SK-N-SH (cell line): ENCODE measurements around the gene DNASE2. TPM values are rescaled to one million over a fixed set of nuclear protein-coding genes. Genes with fewer than 3 reads are reported as not detected.
A peak's percentile ranks its signal among the peaks of the same experiment; 100 is the strongest.

Experiments
- CTCF ChIA-PET: fragments of 300-600, 350-600 bp; formaldehyde crosslinking; extraction: SDS; loops from one replicate; lab custom pipeline; 2021; lab: Yijun Ruan, JAX
- POLR2A ChIA-PET: fragments of 350-600 bp; sonication (Branson Sonifier 250); formaldehyde crosslinking; extraction: SDS; loops from one replicate; lab custom pipeline; 2020; ENCODE audit warnings: antibody characterized with exemption, inconsistent platforms; lab: Yijun Ruan, JAX
- DNase-seq: peaks from one replicate; pipeline ENCODE4 v3.0.0; 2012
- H2AFZ ChIP-seq: fragments of 200-600 bp; sonication (generic); 2 replicates; pipeline ENCODE4 v1.8.1; 2016; ENCODE audit warnings: antibody characterized with exemption, mild to moderate bottlenecking, low read depth
- H3F3A ChIP-seq: fragments of 200-600 bp; sonication (generic); replicated peaks from 2 replicates; pipeline ENCODE3; 2016; ENCODE audit warnings: antibody characterized with exemption, mild to moderate bottlenecking; ENCODE audit not compliant: insufficient read depth
- H3K27ac ChIP-seq, 2 experiments: fragments of 200-500 bp in 1 of 2; fragments of 200-600 bp in 1 of 2; sonication (Bioruptor generic) in 1 of 2; sonication (generic), shearing (Covaris generic) in 1 of 2; 2 replicates each; pipeline versions ENCODE4 v1.5.1 to v1.6.1; 2014 to 2016; ENCODE audit warnings: low read depth in 2 of 2, inconsistent platforms in 1 of 2, low read length in 1 of 2, mild to moderate bottlenecking in 1 of 2, mixed read lengths in 1 of 2
- H3K27me3 ChIP-seq: fragments of 200-600 bp; sonication (generic), shearing (Covaris generic); 2 replicates; pipeline ENCODE4 v1.6.1; 2016; ENCODE audit warnings: mixed run types; ENCODE audit not compliant: insufficient read depth
- H3K36me3 ChIP-seq, 2 experiments: fragments of 200-500 bp in 1 of 2; fragments of 200-600 bp in 1 of 2; sonication (Bioruptor generic) in 1 of 2; sonication (generic) in 1 of 2; replicated peaks in 1 of 2; 2 replicates each; pipeline versions ENCODE3 to v1.5.1; 2014 to 2016; ENCODE audit warnings: low read length in 1 of 2, mild to moderate bottlenecking in 1 of 2; ENCODE audit not compliant: insufficient read depth in 2 of 2, control insufficient read depth in 1 of 2
- H3K4me1 ChIP-seq, 2 experiments: fragments of 200-500 bp in 1 of 2; fragments of 200-600 bp in 1 of 2; sonication (Bioruptor generic) in 1 of 2; sonication (generic), shearing (Covaris generic) in 1 of 2; 2 replicates each; pipeline versions ENCODE4 v1.5.1 to v1.6.1; 2014 to 2016; ENCODE audit warnings: low read depth in 1 of 2, low read length in 1 of 2, mixed run types in 1 of 2; ENCODE audit not compliant: insufficient read depth in 2 of 2, control insufficient read depth in 1 of 2
- H3K4me2 ChIP-seq: fragments of 200-600 bp; sonication (generic), shearing (Covaris generic); 2 replicates; pipeline ENCODE4 v1.6.1; 2017; ENCODE audit warnings: mixed run types
- H3K4me3 ChIP-seq, 2 experiments: fragments of 200-500 bp in 1 of 2; fragments of 200-600 bp in 1 of 2; sonication (Bioruptor generic) in 1 of 2; sonication (generic), shearing (Covaris generic) in 1 of 2; 2 replicates each; pipeline versions ENCODE4 v1.5.1 to v1.8.1; 2014 to 2016; ENCODE audit warnings: low read depth in 2 of 2, inconsistent platforms in 1 of 2, low read length in 1 of 2, mild to moderate bottlenecking in 1 of 2, mixed read lengths in 1 of 2, moderate library complexity in 1 of 2
- H3K79me2 ChIP-seq: fragments of 200-600 bp; sonication (generic); 2 replicates; pipeline ENCODE4 v1.8.1; 2017; ENCODE audit warnings: mild to moderate bottlenecking; ENCODE audit not compliant: insufficient read depth
- H3K9ac ChIP-seq: fragments of 200-600 bp; sonication (generic); 2 replicates; pipeline ENCODE4 v1.6.1; 2017; ENCODE audit warnings: mixed run types
- H3K9me2 ChIP-seq: fragments of 200-600 bp; sonication (generic); 2 replicates; pipeline ENCODE4 v1.6.1; 2017; ENCODE audit warnings: mixed run types
- H3K9me3 ChIP-seq: fragments of 200-600 bp; sonication (generic); 2 replicates; pipeline ENCODE4 v1.6.1; 2017; ENCODE audit warnings: mixed run types, mild to moderate bottlenecking, moderate library complexity
- H4K20me1 ChIP-seq: fragments of 200-600 bp; sonication (generic); 2 replicates; pipeline ENCODE4 v1.6.1; 2017; ENCODE audit warnings: mild to moderate bottlenecking, mixed run types; ENCODE audit not compliant: insufficient read depth
- EZH2phosphoT487 ChIP-seq: fragments of 200-600 bp; sonication (generic); IDR thresholded peaks from 2 replicates; pipeline ENCODE4 v1.6.1; 2017; ENCODE audit warnings: low read depth, mixed run types, mild to moderate bottlenecking, antibody characterized with exemption, moderate library complexity, borderline replicate concordance
- FOSL2 ChIP-seq: IDR thresholded peaks from 2 replicates; pipeline ENCODE4 v1.4.0; 2012; ENCODE audit warnings: low read depth, mild to moderate bottlenecking, moderate library complexity, borderline replicate concordance
- GABPA ChIP-seq: IDR thresholded peaks from 2 replicates; pipeline ENCODE4 v1.4.0; 2012; ENCODE audit warnings: low read depth, mild to moderate bottlenecking
- MEF2A ChIP-seq: IDR thresholded peaks from 2 replicates; pipeline ENCODE4 v1.4.0; 2012; ENCODE audit warnings: low read depth, borderline replicate concordance
- NFIC ChIP-seq: IDR thresholded peaks from 2 replicates; pipeline ENCODE4 v1.4.0; 2012; ENCODE audit warnings: borderline replicate concordance
- POLR2AphosphoS5 ChIP-seq: IDR thresholded peaks from 2 replicates; pipeline ENCODE4 v1.6.1; 2012; ENCODE audit warnings: low read depth, low read length
- RFX5 ChIP-seq: IDR thresholded peaks from 2 replicates; pipeline ENCODE4 v1.6.1; 2012; ENCODE audit warnings: mild to moderate bottlenecking, improper control_type of control experiment, low read length
- WGBS: methylation state at CpG from one replicate; pipeline ENCODE4 v1.1.6; 2017; ENCODE audit warnings: low lambda C conversion rate; 5-methylcytosine and 5-hydroxymethylcytosine counted together
- polyA plus RNA-seq, 3 experiments: library from polyadenylated mRNA; depleted of rRNA; stranded (reverse); fragments of >200 nt; gene quantifications; 2 replicates each; pipeline ENCODE4 v1.2.3, GENCODE V29; 2012
- TF ChIP-seq, protein P1 (sequence below): IDR thresholded peaks from 2 replicates; pipeline ENCODE4; 2012
- TF ChIP-seq, protein P2 (sequence below): fragments of 200-600 bp; sonication (generic); IDR thresholded peaks from 2 replicates; pipeline ENCODE4 v1.6.1; 2017; ENCODE audit warnings: antibody characterized with exemption, mild to moderate bottlenecking, moderate library complexity

The DNASE2 gene
- polyA plus RNA-seq, 1 of the 3 experiments (the other 2 are of a cell fraction) = 29.8 TPM

DNA sequence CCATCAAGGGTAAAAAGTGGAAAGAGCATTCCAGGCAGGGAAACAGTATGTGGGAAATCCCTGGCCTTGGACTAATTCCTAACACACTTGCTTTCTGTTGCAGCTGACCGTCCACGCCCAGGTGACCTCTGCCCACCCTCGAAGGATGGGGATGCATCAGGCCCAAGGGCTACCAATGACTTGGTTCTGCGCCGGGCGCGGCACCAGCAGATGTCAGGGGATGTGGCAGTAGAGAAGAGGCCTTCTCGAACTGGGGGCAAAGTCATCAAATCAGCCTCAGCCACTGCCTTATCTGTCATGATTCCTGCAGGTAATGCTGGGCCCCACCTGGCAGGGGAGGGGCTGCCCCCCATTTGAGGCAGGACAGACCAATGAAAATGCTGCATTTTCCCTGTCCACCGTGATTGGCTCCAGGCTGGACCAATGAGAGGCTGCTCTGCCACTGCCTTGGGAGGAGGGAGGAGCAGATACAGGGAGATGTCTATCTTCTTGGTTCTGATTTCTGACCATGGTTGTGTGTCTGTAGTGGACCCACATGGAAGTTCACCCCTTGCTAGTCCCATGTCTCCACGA, 12.6 kb downstream of the DNASE2 start:
- Histone ChIP-seq H2AFZ (no peak overlapping the region), H3K4me3 (no peak overlapping the region), H3F3A (peaks cover 5% of the 10 kb centered on the region), H3K27me3 (no peaks in the 10 kb centered on the region), H3K27ac (no peak overlapping the region), H3K4me2 (no peak overlapping the region), H3K36me3 (no peaks in the 10 kb centered on the region), H3K79me2 (no peaks in the 10 kb centered on the region), H3K9me2 (no peaks in the 10 kb centered on the region), H3K4me1 (no peaks in the 10 kb centered on the region), H3K9me3 (no peaks in the 10 kb centered on the region), H3K9ac (no peak overlapping the region), H4K20me1 (no peaks in the 10 kb centered on the region)
- POLR2A ChIA-PET = no interaction called here
- CTCF ChIA-PET = interaction anchor here (10.3 kb wide), 1 partner anchor 21 kb away, joined by 62 read pairs; no protein-coding TSS in a partner anchor
- TF ChIP-seq, protein P1, sequence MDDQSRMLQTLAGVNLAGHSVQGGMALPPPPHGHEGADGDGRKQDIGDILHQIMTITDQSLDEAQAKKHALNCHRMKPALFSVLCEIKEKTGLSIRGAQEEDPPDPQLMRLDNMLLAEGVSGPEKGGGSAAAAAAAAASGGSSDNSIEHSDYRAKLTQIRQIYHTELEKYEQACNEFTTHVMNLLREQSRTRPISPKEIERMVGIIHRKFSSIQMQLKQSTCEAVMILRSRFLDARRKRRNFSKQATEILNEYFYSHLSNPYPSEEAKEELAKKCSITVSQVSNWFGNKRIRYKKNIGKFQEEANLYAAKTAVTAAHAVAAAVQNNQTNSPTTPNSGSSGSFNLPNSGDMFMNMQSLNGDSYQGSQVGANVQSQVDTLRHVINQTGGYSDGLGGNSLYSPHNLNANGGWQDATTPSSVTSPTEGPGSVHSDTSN = peak; percentile 79
- TF ChIP-seq, protein P2, sequence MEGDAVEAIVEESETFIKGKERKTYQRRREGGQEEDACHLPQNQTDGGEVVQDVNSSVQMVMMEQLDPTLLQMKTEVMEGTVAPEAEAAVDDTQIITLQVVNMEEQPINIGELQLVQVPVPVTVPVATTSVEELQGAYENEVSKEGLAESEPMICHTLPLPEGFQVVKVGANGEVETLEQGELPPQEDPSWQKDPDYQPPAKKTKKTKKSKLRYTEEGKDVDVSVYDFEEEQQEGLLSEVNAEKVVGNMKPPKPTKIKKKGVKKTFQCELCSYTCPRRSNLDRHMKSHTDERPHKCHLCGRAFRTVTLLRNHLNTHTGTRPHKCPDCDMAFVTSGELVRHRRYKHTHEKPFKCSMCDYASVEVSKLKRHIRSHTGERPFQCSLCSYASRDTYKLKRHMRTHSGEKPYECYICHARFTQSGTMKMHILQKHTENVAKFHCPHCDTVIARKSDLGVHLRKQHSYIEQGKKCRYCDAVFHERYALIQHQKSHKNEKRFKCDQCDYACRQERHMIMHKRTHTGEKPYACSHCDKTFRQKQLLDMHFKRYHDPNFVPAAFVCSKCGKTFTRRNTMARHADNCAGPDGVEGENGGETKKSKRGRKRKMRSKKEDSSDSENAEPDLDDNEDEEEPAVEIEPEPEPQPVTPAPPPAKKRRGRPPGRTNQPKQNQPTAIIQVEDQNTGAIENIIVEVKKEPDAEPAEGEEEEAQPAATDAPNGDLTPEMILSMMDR = no peak
- DNase-seq = peak; percentile 63
- WGBS = 93% methylated on average over 9 of the region's 10 CpGs

DNA sequence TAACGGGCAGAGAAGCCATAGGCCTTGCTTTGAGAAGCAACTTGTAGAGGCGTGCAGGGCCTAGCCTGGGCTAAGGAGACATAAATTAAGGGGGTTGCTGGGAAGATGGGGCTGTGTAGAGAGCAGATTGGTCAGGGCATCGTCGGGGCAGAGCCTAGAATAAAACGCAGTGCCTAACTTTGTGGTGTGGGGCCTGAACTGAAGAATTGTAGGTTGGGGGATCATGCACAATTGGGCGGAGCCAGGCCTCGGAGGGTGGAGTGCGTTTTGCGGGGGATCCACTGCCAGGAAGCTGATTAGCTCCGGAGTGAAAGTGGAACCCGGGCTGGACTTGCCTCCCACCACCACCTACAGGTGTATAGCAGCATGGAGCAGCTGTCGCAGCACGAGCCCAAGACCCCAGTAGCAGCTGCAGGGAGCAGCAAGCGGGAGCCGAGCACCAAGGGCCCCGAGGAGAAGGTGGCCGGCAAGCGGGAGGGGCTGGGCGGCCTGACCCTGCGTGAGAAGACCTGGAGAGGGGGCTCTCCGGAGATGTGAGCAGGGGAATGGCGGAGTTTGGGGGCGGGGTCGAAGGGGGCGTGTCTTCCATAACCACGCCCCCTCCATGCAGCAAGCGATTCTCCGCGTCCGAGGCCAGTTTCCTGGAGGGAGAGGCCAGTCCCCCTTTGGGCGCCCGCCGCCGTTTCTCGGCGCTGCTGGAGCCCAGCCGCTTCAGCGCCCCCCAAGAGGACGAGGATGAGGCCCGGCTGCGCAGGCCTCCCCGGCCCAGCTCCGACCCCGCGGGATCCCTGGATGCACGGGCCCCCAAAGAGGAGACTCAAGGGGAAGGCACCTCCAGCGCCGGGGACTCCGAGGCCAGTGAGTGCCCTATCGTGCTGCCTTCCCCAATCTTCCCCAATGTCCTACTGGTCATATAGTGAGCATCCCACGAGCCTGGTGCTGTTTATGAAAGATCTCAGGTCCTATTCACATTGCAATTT, 13.8 kb downstream of the DNASE2 start:
- no peaks in the 10 kb centered on the region for H3K36me3 ChIP-seq
- WGBS = 90% methylated on average over 36 of the region's 51 CpGs
- POLR2A ChIA-PET = no interaction called here
- CTCF ChIA-PET = interaction anchor here (0.5 to 1.1 kb wide), 2 partner anchors 17 to 191 kb away, joined by 3 read pairs; no protein-coding TSS in a partner anchor
- TF ChIP-seq FOSL2 (no peak), POLR2AphosphoS5 (no peak), MEF2A (no peak), EZH2phosphoT487 (no peak), RFX5 (no peak), GABPA (no peak), NFIC (no peak)
- TF ChIP-seq, protein P1 = no peak
- H2AFZ ChIP-seq = no peak overlapping the region
- no peaks in the 10 kb centered on the region for H3K9me2 ChIP-seq
- peaks cover 8% of the 10 kb centered on the region for H3F3A ChIP-seq
- H3K79me2 ChIP-seq = no peaks in the 10 kb centered on the region
- no peaks in the 10 kb centered on the region for H3K9me3 ChIP-seq
- peak; percentile 84 for DNase-seq
- no peak overlapping the region for H3K9ac ChIP-seq
- no peaks in the 10 kb centered on the region for H3K27me3 ChIP-seq
- H3K27ac ChIP-seq = no peak overlapping the region
- no peaks in the 10 kb centered on the region for H3K4me1 ChIP-seq
- H3K4me3 ChIP-seq = no peak overlapping the region
- no peak overlapping the region for H3K4me2 ChIP-seq
- H4K20me1 ChIP-seq = no peaks in the 10 kb centered on the region
